GM23338 (cell line): ENCODE results near the gene RRAS2.

ENCODE experiments used
- CREB1 ChIP-seq: fragments of 250-450 bp; sonication (Bioruptor Pico); IDR thresholded peaks from 2 replicates; pipeline ENCODE4 v1.5.0; 2020; ENCODE audit warnings: low read depth, mild to moderate bottlenecking, moderate library complexity
- CTCF ChIP-seq, 2 experiments: fragments of 200-600 bp in 1 of 2; sonication (generic) in 1 of 2; conservative IDR thresholded peaks; 2 replicates each; pipeline versions ENCODE4 v1.5.1 to v1.6.1; 2016 to 2017; ENCODE audit warnings: antibody characterized with exemption in 2 of 2, low read depth in 2 of 2, mild to moderate bottlenecking in 2 of 2, moderate library complexity in 1 of 2
- ETS1 ChIP-seq: IDR thresholded peaks from 2 replicates; pipeline ENCODE4 v1.6.1; 2016; ENCODE audit warnings: antibody characterized with exemption
- EZH2 ChIP-seq: fragments of 200-600 bp; sonication (generic); IDR thresholded peaks from one replicate; pipeline ENCODE4 v1.8.0; 2017; ENCODE audit warnings: antibody characterized with exemption, mild to moderate bottlenecking, low read depth; ENCODE audit not compliant: unreplicated experiment
- EZH2phosphoT487 ChIP-seq: fragments of 200-600 bp; sonication (generic); IDR thresholded peaks from one replicate; pipeline ENCODE4 v1.8.1; 2018; ENCODE audit warnings: antibody characterized with exemption; ENCODE audit not compliant: unreplicated experiment
- JUNB ChIP-seq: IDR thresholded peaks from one replicate; pipeline ENCODE4 v1.6.1; 2016; ENCODE audit warnings: antibody characterized with exemption; ENCODE audit not compliant: unreplicated experiment
- NANOG ChIP-seq: IDR thresholded peaks from 2 replicates; pipeline ENCODE4 v1.6.1; 2016; ENCODE audit warnings: antibody characterized with exemption, borderline replicate concordance
- POLR2AphosphoS5 ChIP-seq: IDR thresholded peaks from 2 replicates; pipeline ENCODE4 v1.6.1; 2016; ENCODE audit warnings: antibody characterized with exemption, low read depth
- REST ChIP-seq: IDR thresholded peaks from one replicate; pipeline ENCODE4 v1.6.1; 2018; ENCODE audit warnings: antibody characterized with exemption; ENCODE audit not compliant: unreplicated experiment
- STAT1 ChIP-seq: IDR thresholded peaks from one replicate; pipeline ENCODE4 v1.6.1; 2016; ENCODE audit warnings: antibody characterized with exemption; ENCODE audit not compliant: unreplicated experiment
- ZNF114 ChIP-seq: fragments of 250-450 bp; sonication (Bioruptor Pico); IDR thresholded peaks from 2 replicates; pipeline ENCODE4 v1.5.0; 2020; ENCODE audit warnings: mild to moderate bottlenecking, moderate library complexity
- ZNF331 ChIP-seq: fragments of 250-450 bp; sonication (Bioruptor Pico); IDR thresholded peaks from 2 replicates; pipeline ENCODE4 v1.5.0; 2020; ENCODE audit warnings: low read depth, mild to moderate bottlenecking, moderate library complexity

- no peak for TF ChIP-seq CTCF (conservative IDR thresholded peaks at IDR 0.05; ENCODE audit: low read depth in 2 of 2)
- TF ChIP-seq STAT1: no peak
- TF ChIP-seq POLR2AphosphoS5: no peak
- no peak for TF ChIP-seq JUNB
- no peak for TF ChIP-seq NANOG
- TF ChIP-seq REST: no peak
- no peak for TF ChIP-seq ETS1
- TF ChIP-seq EZH2: no peak
- TF ChIP-seq CREB1 (CRISPR knock-in tag): no peak
- TF ChIP-seq EZH2phosphoT487: no peak
- TF ChIP-seq ZNF114 (CRISPR knock-in tag): no peak
- TF ChIP-seq ZNF331 (CRISPR knock-in tag): no peak
These were observed 100.6 kb downstream of the RRAS2 start for GRCh38 chr11:14258221-14258935.
